HEK293 (cell line): Measurements from ENCODE around the gene PKP4.

Experiments used
- CTCF ChIA-PET: fragments of 350-600 bp; formaldehyde crosslinking; extraction: SDS; loops from one replicate; lab custom pipeline; 2021; ENCODE audit warnings: antibody characterized with exemption; lab: Yijun Ruan, JAX
- POLR2A ChIA-PET: fragments of 300-600 bp; formaldehyde crosslinking; extraction: SDS; loops from one replicate; lab custom pipeline; 2020; ENCODE audit warnings: antibody characterized with exemption, inconsistent platforms; lab: Yijun Ruan, JAX
- H3K27ac ChIP-seq: fragments of 200-500 bp; sonication (Bioruptor generic); 2 replicates; pipeline ENCODE4 v1.5.1; 2014; ENCODE audit warnings: low read depth, low read length, control low read depth, inconsistent platforms; ENCODE audit errors: extremely low read depth
- H3K36me3 ChIP-seq, 2 experiments: fragments of 200-500 bp in 1 of 2; sonication (Bioruptor generic) in 1 of 2; 1 replicate in 1 of 2; 2 replicates in 1 of 2; pipeline ENCODE4 v1.5.1; 2014 to 2017; ENCODE audit warnings: inconsistent platforms in 2 of 2, low read length in 2 of 2; ENCODE audit not compliant: control insufficient read depth in 2 of 2, insufficient read depth in 1 of 2
- H3K4me1 ChIP-seq: fragments of 200-500 bp; sonication (Bioruptor generic); 2 replicates; pipeline ENCODE4 v1.5.1; 2014; ENCODE audit warnings: mild to moderate bottlenecking, low read length, inconsistent platforms; ENCODE audit not compliant: control insufficient read depth, insufficient read depth
- H3K4me3 ChIP-seq: 2 replicates; pipeline ENCODE4 v1.5.1; 2011; ENCODE audit warnings: low read depth, mild to moderate bottlenecking, control low read depth, low read length, moderate library complexity
- H3K9me3 ChIP-seq: fragments of 200-500 bp; sonication (Bioruptor generic); 2 replicates; pipeline ENCODE4 v1.5.1; 2014; ENCODE audit warnings: low read depth, low read length, inconsistent platforms; ENCODE audit not compliant: control insufficient read depth, insufficient read depth
- GLI4 ChIP-seq: fragments of 450-650 bp; formaldehyde crosslinking; IDR thresholded peaks from 2 replicates; pipeline ENCODE4 v1.5.1; 2016; ENCODE audit warnings: missing biosample characterization, missing genetic modification characterization
- MEIS1 ChIP-seq: sonication (generic); formaldehyde crosslinking; IDR thresholded peaks from 2 replicates; pipeline ENCODE4 v1.8.1; 2022; ENCODE audit warnings: missing genetic modification reagents, mild to moderate bottlenecking, borderline replicate concordance
- SCRT1 ChIP-seq: fragments of 450-650 bp; formaldehyde crosslinking; IDR thresholded peaks from 2 replicates; pipeline ENCODE4 v1.5.1; 2016; ENCODE audit warnings: missing biosample characterization, missing genetic modification characterization, borderline replicate concordance
- SCRT2 ChIP-seq: fragments of 450-650 bp; formaldehyde crosslinking; IDR thresholded peaks from 2 replicates; pipeline ENCODE4 v1.5.1; 2016; ENCODE audit warnings: missing biosample characterization, missing genetic modification characterization
- ZFP41 ChIP-seq: fragments of 450-650 bp; formaldehyde crosslinking; IDR thresholded peaks from 2 replicates; pipeline ENCODE4 v1.5.1; 2016; ENCODE audit warnings: missing biosample characterization, missing genetic modification characterization, borderline replicate concordance
- ZNF16 ChIP-seq: fragments of 450-650 bp; formaldehyde crosslinking; IDR thresholded peaks from 2 replicates; pipeline ENCODE4 v1.5.1; 2016; ENCODE audit warnings: low read depth, missing biosample characterization, missing genetic modification characterization
- ZNF239 ChIP-seq: fragments of 450-650 bp; formaldehyde crosslinking; IDR thresholded peaks from 2 replicates; pipeline ENCODE4 v1.5.1; 2016; ENCODE audit warnings: missing biosample characterization, missing genetic modification characterization
- ZNF354C ChIP-seq: fragments of 450-650 bp; formaldehyde crosslinking; IDR thresholded peaks from 2 replicates; pipeline ENCODE4 v1.5.1; 2016; ENCODE audit warnings: missing biosample characterization, missing genetic modification characterization, low read depth, borderline replicate concordance
- ZNF544 ChIP-seq: fragments of 450-650 bp; formaldehyde crosslinking; IDR thresholded peaks from 2 replicates; pipeline ENCODE4 v1.5.0; 2017; ENCODE audit warnings: missing biosample characterization, missing genetic modification characterization
- ZNF571 ChIP-seq: fragments of 450-650 bp; formaldehyde crosslinking; IDR thresholded peaks from 2 replicates; pipeline ENCODE4 v1.5.0; 2017; ENCODE audit warnings: missing biosample characterization, missing genetic modification characterization
- ZNF610 ChIP-seq: fragments of 450-650 bp; formaldehyde crosslinking; IDR thresholded peaks from 2 replicates; pipeline ENCODE4 v1.5.1; 2016; ENCODE audit warnings: missing biosample characterization, missing genetic modification characterization, borderline replicate concordance
- ZNF623 ChIP-seq: fragments of 450-650 bp; formaldehyde crosslinking; IDR thresholded peaks from 2 replicates; pipeline ENCODE4 v1.5.1; 2016; ENCODE audit warnings: missing biosample characterization, missing genetic modification characterization
- ZNF747 ChIP-seq: fragments of 450-650 bp; formaldehyde crosslinking; IDR thresholded peaks from 2 replicates; pipeline ENCODE4 v1.5.1; 2016; ENCODE audit warnings: missing biosample characterization, missing genetic modification characterization
- TF ChIP-seq, protein P1 (sequence below): fragments of 450-650 bp; formaldehyde crosslinking; IDR thresholded peaks from 2 replicates; pipeline ENCODE4 v1.5.1; 2016; ENCODE audit warnings: missing biosample characterization, missing genetic modification characterization
- TF ChIP-seq, protein P2 (sequence below): fragments of 450-650 bp; formaldehyde crosslinking; IDR thresholded peaks from 2 replicates; pipeline ENCODE4 v1.5.1; 2016; ENCODE audit warnings: missing biosample characterization, missing genetic modification characterization
- TF ChIP-seq, protein P3 (sequence below): fragments of 450-650 bp; formaldehyde crosslinking; IDR thresholded peaks from 2 replicates; pipeline ENCODE4 v1.5.1; 2016; ENCODE audit warnings: missing biosample characterization, missing genetic modification characterization
- TF ChIP-seq, protein P4 (sequence below): fragments of 450-650 bp; formaldehyde crosslinking; IDR thresholded peaks from 2 replicates; pipeline ENCODE4 v1.5.1; 2016; ENCODE audit warnings: missing biosample characterization, missing genetic modification characterization
- TF ChIP-seq, protein P5 (sequence below): fragments of 450-650 bp; formaldehyde crosslinking; IDR thresholded peaks from 2 replicates; pipeline ENCODE4 v1.5.1; 2017; ENCODE audit warnings: missing biosample characterization, missing genetic modification characterization

The PKP4 gene

DNA sequence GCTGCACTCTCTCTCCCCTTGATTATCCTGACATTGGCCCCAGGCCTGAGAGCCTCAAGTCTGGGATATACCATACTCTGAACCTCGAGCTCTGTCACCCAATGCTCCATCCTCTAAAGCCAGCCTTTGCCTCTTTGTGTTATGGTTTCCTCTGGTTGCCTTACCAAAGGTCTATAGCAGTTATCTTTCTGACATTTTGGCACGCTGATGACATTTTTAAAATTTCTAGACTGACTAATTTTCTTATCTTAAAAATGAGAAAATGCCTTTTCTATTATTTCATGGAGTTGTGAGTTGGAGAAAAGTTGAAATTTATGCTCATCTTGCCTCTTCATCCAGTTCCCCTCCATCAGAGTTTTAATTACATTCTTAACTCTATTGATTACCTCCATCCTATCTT is 62.7 kb downstream of the PKP4 start:
- ChIA-PET POLR2A (no interaction called here), CTCF (no interaction called here)
- Histone ChIP-seq H3K27ac (no peak overlapping the region), H3K4me3 (no peak overlapping the region), H3K4me1 (no peaks in the 10 kb centered on the region; the same call in 1 of the 2 replicates), H3K9me3 (no peaks in the 10 kb centered on the region), H3K36me3 (no peaks in the 10 kb centered on the region; a peak in 1 of 3 replicates)
- TF ChIP-seq, protein P1, sequence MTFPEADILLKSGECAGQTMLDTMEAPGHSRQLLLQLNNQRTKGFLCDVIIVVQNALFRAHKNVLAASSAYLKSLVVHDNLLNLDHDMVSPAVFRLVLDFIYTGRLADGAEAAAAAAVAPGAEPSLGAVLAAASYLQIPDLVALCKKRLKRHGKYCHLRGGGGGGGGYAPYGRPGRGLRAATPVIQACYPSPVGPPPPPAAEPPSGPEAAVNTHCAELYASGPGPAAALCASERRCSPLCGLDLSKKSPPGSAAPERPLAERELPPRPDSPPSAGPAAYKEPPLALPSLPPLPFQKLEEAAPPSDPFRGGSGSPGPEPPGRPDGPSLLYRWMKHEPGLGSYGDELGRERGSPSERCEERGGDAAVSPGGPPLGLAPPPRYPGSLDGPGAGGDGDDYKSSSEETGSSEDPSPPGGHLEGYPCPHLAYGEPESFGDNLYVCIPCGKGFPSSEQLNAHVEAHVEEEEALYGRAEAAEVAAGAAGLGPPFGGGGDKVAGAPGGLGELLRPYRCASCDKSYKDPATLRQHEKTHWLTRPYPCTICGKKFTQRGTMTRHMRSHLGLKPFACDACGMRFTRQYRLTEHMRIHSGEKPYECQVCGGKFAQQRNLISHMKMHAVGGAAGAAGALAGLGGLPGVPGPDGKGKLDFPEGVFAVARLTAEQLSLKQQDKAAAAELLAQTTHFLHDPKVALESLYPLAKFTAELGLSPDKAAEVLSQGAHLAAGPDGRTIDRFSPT (tag by site-specific recombination), result no peak
- TF ChIP-seq ZNF571 (no peak), ZFP41 (tag by site-specific recombination) (no peak), ZNF747 (tag by site-specific recombination) (no peak), ZNF239 (tag by site-specific recombination) (no peak), MEIS1 (CRISPR knock-in tag) (no peak), ZNF610 (tag by site-specific recombination) (no peak), ZNF544 (tag by site-specific recombination) (no peak), SCRT1 (tag by site-specific recombination) (no peak), GLI4 (tag by site-specific recombination) (no peak), ZNF16 (tag by site-specific recombination) (no peak)
- TF ChIP-seq, protein P2, sequence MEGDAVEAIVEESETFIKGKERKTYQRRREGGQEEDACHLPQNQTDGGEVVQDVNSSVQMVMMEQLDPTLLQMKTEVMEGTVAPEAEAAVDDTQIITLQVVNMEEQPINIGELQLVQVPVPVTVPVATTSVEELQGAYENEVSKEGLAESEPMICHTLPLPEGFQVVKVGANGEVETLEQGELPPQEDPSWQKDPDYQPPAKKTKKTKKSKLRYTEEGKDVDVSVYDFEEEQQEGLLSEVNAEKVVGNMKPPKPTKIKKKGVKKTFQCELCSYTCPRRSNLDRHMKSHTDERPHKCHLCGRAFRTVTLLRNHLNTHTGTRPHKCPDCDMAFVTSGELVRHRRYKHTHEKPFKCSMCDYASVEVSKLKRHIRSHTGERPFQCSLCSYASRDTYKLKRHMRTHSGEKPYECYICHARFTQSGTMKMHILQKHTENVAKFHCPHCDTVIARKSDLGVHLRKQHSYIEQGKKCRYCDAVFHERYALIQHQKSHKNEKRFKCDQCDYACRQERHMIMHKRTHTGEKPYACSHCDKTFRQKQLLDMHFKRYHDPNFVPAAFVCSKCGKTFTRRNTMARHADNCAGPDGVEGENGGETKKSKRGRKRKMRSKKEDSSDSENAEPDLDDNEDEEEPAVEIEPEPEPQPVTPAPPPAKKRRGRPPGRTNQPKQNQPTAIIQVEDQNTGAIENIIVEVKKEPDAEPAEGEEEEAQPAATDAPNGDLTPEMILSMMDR (tag by site-specific recombination), result no peak

DNA sequence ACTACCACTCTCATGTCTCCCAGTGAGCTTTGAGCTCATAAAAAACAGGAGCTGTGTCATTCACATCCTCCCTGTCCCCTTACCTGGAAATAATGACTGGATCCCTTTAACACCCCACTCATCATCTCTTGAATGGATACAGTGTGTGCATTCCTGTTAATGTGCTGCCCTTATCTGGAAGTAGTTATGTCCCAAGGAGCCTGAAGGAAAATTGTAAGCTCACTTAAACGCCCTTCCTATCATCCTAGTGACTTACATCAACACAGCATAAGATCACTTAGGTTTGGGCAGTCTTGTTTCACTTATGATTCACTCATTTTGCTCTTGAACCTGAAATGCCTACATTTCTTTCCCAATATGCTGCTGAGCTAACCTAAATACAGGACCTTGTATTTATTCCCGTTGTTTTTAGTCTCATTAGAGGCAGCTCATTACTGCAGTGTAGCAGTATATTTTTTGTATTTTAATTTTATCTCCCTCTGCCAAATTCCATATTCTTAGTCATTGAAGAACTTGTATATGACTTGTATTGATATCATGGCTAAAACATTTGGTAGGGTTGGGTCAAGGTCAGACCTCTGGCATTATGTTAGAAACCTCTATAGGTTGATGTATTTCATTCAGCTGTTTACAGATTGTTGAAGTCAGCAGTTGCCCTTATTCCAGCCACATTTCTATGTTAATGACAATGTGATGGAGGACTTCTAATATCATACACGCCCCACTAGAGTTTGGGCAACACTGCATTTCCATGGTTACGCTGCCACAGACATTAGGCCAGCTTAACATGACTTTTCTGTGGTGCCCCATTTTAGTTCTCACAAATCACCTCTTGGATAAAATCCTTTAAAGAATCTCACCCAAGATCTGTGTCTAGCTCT is 72.9 kb downstream of the PKP4 start:
- POLR2A ChIA-PET, result no interaction called here

DNA sequence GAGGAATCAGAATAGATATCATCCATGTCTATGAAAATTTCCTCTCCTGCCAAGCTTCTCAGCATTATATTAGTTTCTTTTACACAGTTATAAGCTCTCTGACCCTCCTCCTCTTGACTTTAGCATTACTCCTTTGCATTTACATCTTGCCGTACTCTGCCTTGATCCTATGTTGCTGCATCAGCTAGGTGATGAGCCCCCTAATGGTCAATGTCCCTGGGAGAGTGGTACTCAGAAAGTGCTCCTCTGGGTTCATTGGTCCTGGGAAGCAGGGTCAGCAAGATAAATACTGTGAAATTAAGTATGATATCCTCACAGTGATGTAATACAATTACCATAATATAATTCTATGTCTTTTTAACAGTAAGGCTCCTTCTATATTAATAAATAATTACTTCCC is 74.1 kb downstream of the PKP4 start:
- no peaks in the 10 kb centered on the region for H3K9me3 ChIP-seq
- H3K27ac ChIP-seq, result no peak overlapping the region
- H3K36me3 ChIP-seq, result peaks cover 0 to 5% of the 10 kb centered on the region in 2 experiments; a peak in 1 of 3 replicates
- POLR2A ChIA-PET, result no interaction called here
- no peaks in the 10 kb centered on the region for H3K4me1 ChIP-seq
- CTCF ChIA-PET, result interaction anchor here (0.6 to 1.8 kb wide), 2 partner anchors 54 to 223 kb away, joined by 3 to 6 read pairs; no protein-coding TSS in a partner anchor
- H3K4me3 ChIP-seq, result no peak overlapping the region
- TF ChIP-seq SCRT2 (tag by site-specific recombination) (no peak), ZNF623 (tag by site-specific recombination) (no peak), ZNF354C (tag by site-specific recombination) (no peak)
- TF ChIP-seq, protein P3, sequence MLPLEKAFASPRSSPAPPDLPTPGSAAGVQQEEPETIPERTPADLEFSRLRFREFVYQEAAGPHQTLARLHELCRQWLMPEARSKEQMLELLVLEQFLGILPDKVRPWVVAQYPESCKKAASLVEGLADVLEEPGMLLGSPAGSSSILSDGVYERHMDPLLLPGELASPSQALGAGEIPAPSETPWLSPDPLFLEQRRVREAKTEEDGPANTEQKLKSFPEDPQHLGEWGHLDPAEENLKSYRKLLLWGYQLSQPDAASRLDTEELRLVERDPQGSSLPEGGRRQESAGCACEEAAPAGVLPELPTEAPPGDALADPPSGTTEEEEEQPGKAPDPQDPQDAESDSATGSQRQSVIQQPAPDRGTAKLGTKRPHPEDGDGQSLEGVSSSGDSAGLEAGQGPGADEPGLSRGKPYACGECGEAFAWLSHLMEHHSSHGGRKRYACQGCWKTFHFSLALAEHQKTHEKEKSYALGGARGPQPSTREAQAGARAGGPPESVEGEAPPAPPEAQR (tag by site-specific recombination), result no peak
- TF ChIP-seq, protein P4, sequence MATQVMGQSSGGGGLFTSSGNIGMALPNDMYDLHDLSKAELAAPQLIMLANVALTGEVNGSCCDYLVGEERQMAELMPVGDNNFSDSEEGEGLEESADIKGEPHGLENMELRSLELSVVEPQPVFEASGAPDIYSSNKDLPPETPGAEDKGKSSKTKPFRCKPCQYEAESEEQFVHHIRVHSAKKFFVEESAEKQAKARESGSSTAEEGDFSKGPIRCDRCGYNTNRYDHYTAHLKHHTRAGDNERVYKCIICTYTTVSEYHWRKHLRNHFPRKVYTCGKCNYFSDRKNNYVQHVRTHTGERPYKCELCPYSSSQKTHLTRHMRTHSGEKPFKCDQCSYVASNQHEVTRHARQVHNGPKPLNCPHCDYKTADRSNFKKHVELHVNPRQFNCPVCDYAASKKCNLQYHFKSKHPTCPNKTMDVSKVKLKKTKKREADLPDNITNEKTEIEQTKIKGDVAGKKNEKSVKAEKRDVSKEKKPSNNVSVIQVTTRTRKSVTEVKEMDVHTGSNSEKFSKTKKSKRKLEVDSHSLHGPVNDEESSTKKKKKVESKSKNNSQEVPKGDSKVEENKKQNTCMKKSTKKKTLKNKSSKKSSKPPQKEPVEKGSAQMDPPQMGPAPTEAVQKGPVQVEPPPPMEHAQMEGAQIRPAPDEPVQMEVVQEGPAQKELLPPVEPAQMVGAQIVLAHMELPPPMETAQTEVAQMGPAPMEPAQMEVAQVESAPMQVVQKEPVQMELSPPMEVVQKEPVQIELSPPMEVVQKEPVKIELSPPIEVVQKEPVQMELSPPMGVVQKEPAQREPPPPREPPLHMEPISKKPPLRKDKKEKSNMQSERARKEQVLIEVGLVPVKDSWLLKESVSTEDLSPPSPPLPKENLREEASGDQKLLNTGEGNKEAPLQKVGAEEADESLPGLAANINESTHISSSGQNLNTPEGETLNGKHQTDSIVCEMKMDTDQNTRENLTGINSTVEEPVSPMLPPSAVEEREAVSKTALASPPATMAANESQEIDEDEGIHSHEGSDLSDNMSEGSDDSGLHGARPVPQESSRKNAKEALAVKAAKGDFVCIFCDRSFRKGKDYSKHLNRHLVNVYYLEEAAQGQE, result no peak

More for the DNA sequence above, 72.9 kb downstream of the PKP4 start:
- Histone ChIP-seq H3K36me3 (peaks cover 0 to 3% of the 10 kb centered on the region in 2 experiments; a peak in 1 of 3 replicates), H3K27ac (no peak overlapping the region), H3K4me1 (no peaks in the 10 kb centered on the region), H3K4me3 (no peak overlapping the region), H3K9me3 (no peaks in the 10 kb centered on the region)
- CTCF ChIA-PET, result interaction anchor here (0.5 to 1.8 kb wide), 6 partner anchors 11 to 505 kb away, joined by 3 to 6 read pairs (median 4); no protein-coding TSS in a partner anchor
- TF ChIP-seq, protein P5, sequence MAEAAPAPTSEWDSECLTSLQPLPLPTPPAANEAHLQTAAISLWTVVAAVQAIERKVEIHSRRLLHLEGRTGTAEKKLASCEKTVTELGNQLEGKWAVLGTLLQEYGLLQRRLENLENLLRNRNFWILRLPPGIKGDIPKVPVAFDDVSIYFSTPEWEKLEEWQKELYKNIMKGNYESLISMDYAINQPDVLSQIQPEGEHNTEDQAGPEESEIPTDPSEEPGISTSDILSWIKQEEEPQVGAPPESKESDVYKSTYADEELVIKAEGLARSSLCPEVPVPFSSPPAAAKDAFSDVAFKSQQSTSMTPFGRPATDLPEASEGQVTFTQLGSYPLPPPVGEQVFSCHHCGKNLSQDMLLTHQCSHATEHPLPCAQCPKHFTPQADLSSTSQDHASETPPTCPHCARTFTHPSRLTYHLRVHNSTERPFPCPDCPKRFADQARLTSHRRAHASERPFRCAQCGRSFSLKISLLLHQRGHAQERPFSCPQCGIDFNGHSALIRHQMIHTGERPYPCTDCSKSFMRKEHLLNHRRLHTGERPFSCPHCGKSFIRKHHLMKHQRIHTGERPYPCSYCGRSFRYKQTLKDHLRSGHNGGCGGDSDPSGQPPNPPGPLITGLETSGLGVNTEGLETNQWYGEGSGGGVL (tag by site-specific recombination), result no peak
- TF ChIP-seq, all 188 proteins: peak for 0
